NCI-H2196 (cell line): ENCODE results near the gene RASGRP2.

Experiments
- DNase-seq: peaks from one replicate; lab custom pipeline; 2025; ENCODE audit not compliant: unreplicated experiment; lab: John Stamatoyannopoulos, UW

The RASGRP2 gene

GRCh38 chr11:64757549-64758329 lies 13.8 kb upstream of the RASGRP2 start:
- no peak for DNase-seq

- no peak for DNase-seq
Measured at GRCh38 chr11:64755681-64756361, 11.9 kb upstream of the RASGRP2 start.

- DNase-seq = no peak
Measured at GRCh38 chr11:64754919-64755662, 11.1 kb upstream of the RASGRP2 start.

- DNase-seq = no peak
Measured at GRCh38 chr11:64754124-64754918, 10.4 kb upstream of the RASGRP2 start.

- no peak for DNase-seq
Measured at GRCh38 chr11:64753380-64754123, 9.6 kb upstream of the RASGRP2 start.

GRCh38 chr11:64753019-64753379 lies 9.1 kb upstream of the RASGRP2 start:
- DNase-seq = no peak

GRCh38 chr11:64752175-64752970 lies 8.4 kb upstream of the RASGRP2 start:
- DNase-seq = peak; percentile 51

GRCh38 chr11:64751580-64751979 lies 7.6 kb upstream of the RASGRP2 start:
- DNase-seq = no peak

- DNase-seq = no peak
Measured at GRCh38 chr11:64751136-64751535, 7.2 kb upstream of the RASGRP2 start.

- DNase-seq = no peak
Measured at GRCh38 chr11:64750361-64751054, 6.6 kb upstream of the RASGRP2 start.

GRCh38 chr11:64747961-64748665 lies 4.2 kb upstream of the RASGRP2 start:
- DNase-seq = no peak

- no peak for DNase-seq
Measured at GRCh38 chr11:64746486-64746885, 2.5 kb upstream of the RASGRP2 start.

GRCh38 chr11:64745521-64746328 lies 1.8 kb upstream of the RASGRP2 start:
- no peak for DNase-seq

GRCh38 chr11:64745189-64745520 lies 1.2 kb upstream of the RASGRP2 start:
- no peak for DNase-seq

GRCh38 chr11:64744544-64745188 lies 724 bp upstream of the RASGRP2 start:
- DNase-seq = no peak

- DNase-seq = peak; percentile 63
Measured at GRCh38 chr11:64742889-64743590, 902 bp downstream of the RASGRP2 start.
